Chondrocyte (in vitro differentiated cells): Measurements from ENCODE around the gene SYS1. TPM values are rescaled to one million over a fixed set of nuclear protein-coding genes. Genes with fewer than 3 reads are reported as not detected.

Source experiments
- DNase-seq: peaks from one replicate; pipeline ENCODE4 v3.0.0; 2021; ENCODE audit warnings: mixed read lengths, low spot score
- H3K27ac Mint-ChIP-seq: one replicate; pipeline ENCODE4 v1.8.0; 2021; ENCODE audit warnings: mild to moderate bottlenecking, moderate library complexity, mixed read lengths; ENCODE audit not compliant: unreplicated experiment
- H3K27me3 Mint-ChIP-seq: 2 replicates; pipeline ENCODE4 v1.8.0; 2021; ENCODE audit warnings: low read depth, mixed read lengths
- H3K36me3 Mint-ChIP-seq: 2 replicates; pipeline ENCODE4 v1.8.0; 2021; ENCODE audit warnings: low read depth, mixed read lengths
- H3K4me1 Mint-ChIP-seq: 2 replicates; pipeline ENCODE4 v1.8.0; 2021; ENCODE audit warnings: low read depth, mild to moderate bottlenecking, mixed read lengths
- H3K4me3 Mint-ChIP-seq: one replicate; pipeline ENCODE4 v1.8.0; 2021; ENCODE audit warnings: mild to moderate bottlenecking, moderate library complexity, mixed read lengths; ENCODE audit not compliant: unreplicated experiment
- H3K9me3 Mint-ChIP-seq: 2 replicates; pipeline ENCODE4 v1.8.0; 2021; ENCODE audit warnings: low read depth, mixed read lengths
- total RNA-seq: library from RNA; stranded (reverse); gene quantifications from 3 replicates; pipeline ENCODE4 v1.2.1, GENCODE V29; 2021
- TF ChIP-seq, protein P1 (sequence below): fragments of 200-600 bp; sonication (generic); IDR thresholded peaks from 2 replicates; pipeline ENCODE4 v1.5.0; 2021; ENCODE audit warnings: antibody characterized with exemption, mild to moderate bottlenecking, moderate library complexity

Gene SYS1
- total RNA-seq, 1 donor from 2014 or later = 18.3 TPM

DNA sequence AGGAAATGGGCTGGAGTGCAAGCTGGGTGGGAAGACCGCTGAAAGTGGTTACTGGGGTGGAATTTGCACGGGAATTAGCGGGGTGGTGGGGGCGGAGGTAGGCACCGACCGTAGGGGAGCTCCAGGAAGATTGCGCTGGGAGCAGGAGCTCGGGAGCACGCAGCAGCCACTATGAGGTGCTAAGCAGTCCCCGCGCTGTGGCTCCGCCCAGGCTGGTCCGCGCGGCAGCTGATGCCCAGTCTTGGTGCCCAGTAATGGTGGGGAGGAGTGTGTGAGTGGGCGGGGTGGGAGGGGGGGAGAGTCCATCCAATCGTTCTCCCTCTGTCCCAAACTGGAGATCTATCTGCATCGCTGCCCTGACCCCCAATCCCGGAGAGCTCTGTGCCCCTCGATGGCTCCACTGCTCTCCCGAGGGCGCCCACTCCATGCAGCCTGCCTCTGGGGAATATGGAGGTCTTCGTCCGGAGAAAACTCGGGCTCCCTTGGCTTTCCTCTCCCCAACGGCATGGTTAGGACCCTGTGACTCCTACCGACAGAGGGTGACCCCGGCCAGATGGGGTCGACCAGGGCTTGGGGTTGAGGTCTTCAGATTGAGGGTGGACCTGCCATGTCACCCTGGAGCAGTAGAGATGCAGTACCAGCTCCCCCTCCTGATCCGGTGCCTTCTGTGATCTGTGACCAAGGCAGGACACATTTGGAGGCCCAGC is 9.8 kb downstream of the SYS1 start:
- TF ChIP-seq, protein P1, sequence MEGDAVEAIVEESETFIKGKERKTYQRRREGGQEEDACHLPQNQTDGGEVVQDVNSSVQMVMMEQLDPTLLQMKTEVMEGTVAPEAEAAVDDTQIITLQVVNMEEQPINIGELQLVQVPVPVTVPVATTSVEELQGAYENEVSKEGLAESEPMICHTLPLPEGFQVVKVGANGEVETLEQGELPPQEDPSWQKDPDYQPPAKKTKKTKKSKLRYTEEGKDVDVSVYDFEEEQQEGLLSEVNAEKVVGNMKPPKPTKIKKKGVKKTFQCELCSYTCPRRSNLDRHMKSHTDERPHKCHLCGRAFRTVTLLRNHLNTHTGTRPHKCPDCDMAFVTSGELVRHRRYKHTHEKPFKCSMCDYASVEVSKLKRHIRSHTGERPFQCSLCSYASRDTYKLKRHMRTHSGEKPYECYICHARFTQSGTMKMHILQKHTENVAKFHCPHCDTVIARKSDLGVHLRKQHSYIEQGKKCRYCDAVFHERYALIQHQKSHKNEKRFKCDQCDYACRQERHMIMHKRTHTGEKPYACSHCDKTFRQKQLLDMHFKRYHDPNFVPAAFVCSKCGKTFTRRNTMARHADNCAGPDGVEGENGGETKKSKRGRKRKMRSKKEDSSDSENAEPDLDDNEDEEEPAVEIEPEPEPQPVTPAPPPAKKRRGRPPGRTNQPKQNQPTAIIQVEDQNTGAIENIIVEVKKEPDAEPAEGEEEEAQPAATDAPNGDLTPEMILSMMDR = no peak
- Mint-ChIP-seq H3K9me3 (no peaks in the 10 kb centered on the region), H3K27ac (no peak overlapping the region), H3K27me3 (no peaks in the 10 kb centered on the region), H3K4me1 (no peaks in the 10 kb centered on the region), H3K36me3 (peaks cover 9% of the 10 kb centered on the region), H3K4me3 (no peak overlapping the region)
- no peak for DNase-seq

DNA sequence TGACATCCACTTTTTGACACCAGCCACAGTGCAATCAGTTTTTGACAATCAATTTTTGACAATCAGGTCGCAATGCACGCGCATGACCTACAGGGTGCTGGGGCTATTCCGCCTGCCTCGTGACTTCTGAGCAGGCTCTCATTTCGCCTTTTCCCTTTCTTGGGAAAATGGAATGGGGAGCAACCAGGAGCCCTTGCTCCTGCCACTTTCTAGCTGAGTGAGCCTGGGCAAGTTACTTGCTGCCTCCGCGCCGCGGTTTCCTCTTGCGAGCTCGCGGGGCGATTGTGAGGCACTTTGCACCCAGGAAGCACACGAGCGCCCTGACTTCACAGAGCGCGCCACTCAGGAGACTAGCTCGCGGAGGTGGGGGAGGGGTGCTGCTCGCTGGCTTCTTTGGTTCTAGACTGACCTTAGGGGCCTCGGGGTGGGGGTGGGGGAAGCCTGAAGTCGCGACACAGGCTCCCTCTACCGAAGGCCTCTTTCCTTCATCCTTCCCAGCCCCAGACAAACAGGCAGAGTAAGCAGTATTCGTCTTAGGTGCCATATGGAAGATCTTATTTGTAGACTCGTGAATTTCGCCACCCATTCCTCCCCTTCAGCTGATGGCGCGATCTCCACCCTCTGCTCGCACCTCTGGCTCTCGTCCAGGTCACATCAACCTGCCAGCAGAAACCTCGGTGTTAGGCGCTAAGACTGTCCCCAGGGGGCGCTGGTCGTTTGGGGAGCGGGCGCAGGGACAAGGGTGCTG is 10.6 kb downstream of the SYS1 start:
- Mint-ChIP-seq H3K36me3 (peaks cover 3% of the 10 kb centered on the region), H3K4me3 (peak overlapping the region; percentile 65), H3K4me1 (no peaks in the 10 kb centered on the region), H3K27me3 (no peaks in the 10 kb centered on the region), H3K27ac (no peak overlapping the region), H3K9me3 (no peaks in the 10 kb centered on the region)
- DNase-seq = no peak
- TF ChIP-seq, protein P1 = peak; percentile 86

DNA sequence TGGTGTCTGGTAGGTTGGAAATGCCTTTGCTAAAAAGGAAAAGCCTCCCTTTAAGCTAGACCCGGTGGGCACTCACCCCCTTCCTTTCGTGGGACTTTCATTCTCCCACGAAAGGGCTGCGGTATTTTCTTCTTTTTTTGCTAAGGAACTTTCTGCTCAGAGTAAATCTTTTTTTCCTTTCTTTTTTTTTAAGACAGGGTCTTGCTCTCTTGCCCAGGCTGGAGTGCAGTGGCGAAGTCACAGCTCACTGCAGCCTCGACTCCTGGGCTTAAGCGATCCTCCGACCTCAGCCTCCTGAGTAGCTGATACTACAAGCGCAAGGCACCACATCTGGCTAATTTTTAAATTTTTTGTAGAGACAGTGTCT is 11.1 kb downstream of the SYS1 start:
- Mint-ChIP-seq H3K4me1 (no peaks in the 10 kb centered on the region), H3K36me3 (peaks cover 3% of the 10 kb centered on the region), H3K9me3 (no peaks in the 10 kb centered on the region), H3K4me3 (no peak overlapping the region), H3K27ac (no peak overlapping the region), H3K27me3 (no peaks in the 10 kb centered on the region)
- no peak for DNase-seq
- TF ChIP-seq, protein P1 = peak; percentile 46

DNA sequence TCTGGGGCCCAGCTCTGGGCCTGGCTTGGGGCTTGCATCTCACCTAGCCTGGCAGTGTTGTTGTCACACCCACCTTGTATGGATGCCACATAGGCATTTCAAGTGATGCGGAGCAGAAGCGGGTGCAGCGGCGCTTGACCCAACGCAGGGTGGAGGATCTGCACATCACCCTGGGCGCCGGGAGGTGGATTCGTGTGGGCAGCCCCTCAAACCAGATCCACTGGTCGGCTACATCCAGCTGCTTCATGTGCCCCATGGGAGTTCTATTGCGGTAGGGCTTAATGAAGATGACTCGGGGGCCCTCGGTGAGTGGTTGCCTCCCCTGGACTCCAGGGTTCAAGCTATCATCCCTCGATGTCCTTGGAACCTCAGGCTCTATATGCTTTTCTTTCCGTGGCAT is 12.0 kb downstream of the SYS1 start:
- Mint-ChIP-seq H3K4me1 (no peaks in the 10 kb centered on the region), H3K27me3 (no peaks in the 10 kb centered on the region), H3K27ac (no peak overlapping the region), H3K4me3 (no peak overlapping the region), H3K9me3 (no peaks in the 10 kb centered on the region), H3K36me3 (peaks cover 3% of the 10 kb centered on the region)
- TF ChIP-seq, protein P1 = no peak
- no peak for DNase-seq

DNA sequence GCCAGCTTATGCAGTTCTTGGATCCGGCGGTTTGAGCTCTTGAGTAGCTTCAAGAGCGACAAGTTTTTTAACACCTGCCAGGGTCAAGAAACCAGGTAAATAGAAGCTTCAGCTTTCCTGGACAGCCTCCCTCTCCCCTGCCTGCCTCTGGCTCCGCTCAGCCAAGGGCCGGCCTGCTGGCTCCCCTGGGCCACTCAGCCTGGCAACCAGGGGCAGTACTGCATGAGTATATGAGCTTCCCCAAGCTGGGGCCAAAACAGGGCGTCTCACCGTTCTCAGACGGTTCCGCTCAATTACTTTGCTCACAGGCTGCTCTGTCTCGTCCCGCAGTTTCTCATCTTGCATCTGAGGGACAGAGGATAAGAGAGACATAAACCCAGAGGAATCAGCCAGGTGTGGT is 14.3 kb downstream of the SYS1 start:
- Mint-ChIP-seq H3K36me3 (peaks cover 5% of the 10 kb centered on the region), H3K4me1 (no peaks in the 10 kb centered on the region), H3K9me3 (no peaks in the 10 kb centered on the region), H3K4me3 (no peak overlapping the region), H3K27ac (no peak overlapping the region), H3K27me3 (no peaks in the 10 kb centered on the region)
- no peak for DNase-seq
- TF ChIP-seq, protein P1 = no peak
